Glutamatergic neuron (in vitro differentiated cells): ENCODE measurements around the gene TRAF1. TPM values are rescaled to one million over a fixed set of nuclear protein-coding genes. Genes with fewer than 3 reads are reported as not detected.

Experiments used
- DNase-seq: peaks from one replicate; pipeline ENCODE4 v3.0.0; 2022
- H3K27ac Mint-ChIP-seq: one replicate; pipeline ENCODE4 v1.8.0; 2020; ENCODE audit warnings: mild to moderate bottlenecking, mixed read lengths, inconsistent platforms; ENCODE audit not compliant: unreplicated experiment
- H3K27me3 Mint-ChIP-seq: one replicate; pipeline ENCODE4 v1.8.0; 2020; ENCODE audit warnings: mild to moderate bottlenecking, moderate library complexity, mixed read lengths, inconsistent platforms; ENCODE audit not compliant: unreplicated experiment
- H3K36me3 Mint-ChIP-seq: one replicate; pipeline ENCODE4 v1.8.0; 2020; ENCODE audit warnings: mild to moderate bottlenecking, mixed read lengths, inconsistent platforms; ENCODE audit not compliant: unreplicated experiment
- H3K4me1 Mint-ChIP-seq: one replicate; pipeline ENCODE4 v1.8.0; 2020; ENCODE audit warnings: mild to moderate bottlenecking, low read depth, mixed read lengths, inconsistent platforms; ENCODE audit not compliant: unreplicated experiment
- H3K4me3 Mint-ChIP-seq: one replicate; pipeline ENCODE4 v1.8.0; 2020; ENCODE audit warnings: mild to moderate bottlenecking, mixed read lengths, inconsistent platforms; ENCODE audit not compliant: unreplicated experiment
- H3K9me3 Mint-ChIP-seq: one replicate; pipeline ENCODE4 v1.8.0; 2020; ENCODE audit warnings: mild to moderate bottlenecking, moderate library complexity, mixed read lengths, inconsistent platforms; ENCODE audit not compliant: unreplicated experiment
- total RNA-seq: library from RNA; stranded (reverse); fragmentation: NEBNext Ultra II Directional; extraction: Animal tissue kit (Norgen Biotek cat#: 25700); gene quantifications from one replicate; pipeline ENCODE4 v1.2.1, GENCODE V29; 2021; ENCODE audit not compliant: unreplicated experiment
- TF ChIP-seq, protein P1 (sequence below): fragments of 200-600 bp; sonication (generic); IDR thresholded peaks from one replicate; pipeline ENCODE4 v1.5.0; 2021; ENCODE audit not compliant: partially characterized antibody, unreplicated experiment

Gene TRAF1
- total RNA-seq, 1 donor from 2014 or later, result 1.6 TPM

DNA sequence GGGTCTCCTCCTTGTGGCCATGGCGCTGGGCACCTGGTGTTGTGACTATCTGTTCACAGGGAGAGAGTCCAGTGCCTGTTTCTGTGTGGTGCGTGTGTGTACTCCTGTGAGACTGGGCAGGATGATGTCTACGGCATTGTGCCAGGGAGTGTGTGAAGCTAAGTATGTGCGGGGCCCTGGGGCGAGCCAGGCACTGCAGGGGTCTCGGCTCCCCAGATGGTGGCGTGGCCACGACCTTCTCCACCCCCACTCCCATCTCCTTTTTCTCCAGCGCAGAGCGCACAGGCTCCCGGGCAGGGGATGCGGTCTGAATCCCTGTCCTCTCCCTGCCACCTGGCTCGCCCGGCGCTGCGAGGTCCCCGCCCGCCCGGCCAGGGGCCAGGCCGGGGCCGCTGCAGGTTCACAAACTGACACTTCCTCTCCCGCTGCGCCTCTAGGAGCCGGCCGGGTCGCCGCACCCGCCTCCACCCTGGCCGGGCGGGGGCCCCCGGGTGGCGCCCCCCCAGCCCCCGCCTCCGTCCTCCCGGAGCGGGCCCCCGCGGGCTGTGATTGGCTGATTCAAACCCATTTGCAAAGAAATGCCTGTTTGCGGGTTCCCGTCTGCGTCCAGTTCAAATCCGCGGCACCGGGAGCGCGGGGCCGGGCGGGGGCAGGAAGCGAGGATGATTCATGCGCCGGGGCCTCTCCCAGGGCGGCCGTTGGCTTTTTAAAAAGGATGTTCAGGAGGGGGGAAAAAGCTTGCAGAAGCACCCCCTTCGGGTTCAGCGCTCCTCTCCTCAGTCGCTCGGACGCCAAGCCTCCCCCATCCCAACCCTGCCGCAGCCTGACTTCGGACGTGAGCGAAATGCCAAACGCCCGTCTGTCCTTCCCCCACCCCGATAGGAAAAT, 50.4 kb downstream of the TRAF1 start:
- Mint-ChIP-seq H3K4me1 (peaks cover 11% of the 10 kb centered on the region), H3K27me3 (peaks cover 8% of the 10 kb centered on the region), H3K36me3 (no peaks in the 10 kb centered on the region), H3K4me3 (peak overlapping the region; percentile 79), H3K27ac (peak overlapping the region; percentile 16), H3K9me3 (peaks cover 12% of the 10 kb centered on the region)
- DNase-seq, result peak; percentile 64
- TF ChIP-seq, protein P1, sequence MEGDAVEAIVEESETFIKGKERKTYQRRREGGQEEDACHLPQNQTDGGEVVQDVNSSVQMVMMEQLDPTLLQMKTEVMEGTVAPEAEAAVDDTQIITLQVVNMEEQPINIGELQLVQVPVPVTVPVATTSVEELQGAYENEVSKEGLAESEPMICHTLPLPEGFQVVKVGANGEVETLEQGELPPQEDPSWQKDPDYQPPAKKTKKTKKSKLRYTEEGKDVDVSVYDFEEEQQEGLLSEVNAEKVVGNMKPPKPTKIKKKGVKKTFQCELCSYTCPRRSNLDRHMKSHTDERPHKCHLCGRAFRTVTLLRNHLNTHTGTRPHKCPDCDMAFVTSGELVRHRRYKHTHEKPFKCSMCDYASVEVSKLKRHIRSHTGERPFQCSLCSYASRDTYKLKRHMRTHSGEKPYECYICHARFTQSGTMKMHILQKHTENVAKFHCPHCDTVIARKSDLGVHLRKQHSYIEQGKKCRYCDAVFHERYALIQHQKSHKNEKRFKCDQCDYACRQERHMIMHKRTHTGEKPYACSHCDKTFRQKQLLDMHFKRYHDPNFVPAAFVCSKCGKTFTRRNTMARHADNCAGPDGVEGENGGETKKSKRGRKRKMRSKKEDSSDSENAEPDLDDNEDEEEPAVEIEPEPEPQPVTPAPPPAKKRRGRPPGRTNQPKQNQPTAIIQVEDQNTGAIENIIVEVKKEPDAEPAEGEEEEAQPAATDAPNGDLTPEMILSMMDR, result no peak

DNA sequence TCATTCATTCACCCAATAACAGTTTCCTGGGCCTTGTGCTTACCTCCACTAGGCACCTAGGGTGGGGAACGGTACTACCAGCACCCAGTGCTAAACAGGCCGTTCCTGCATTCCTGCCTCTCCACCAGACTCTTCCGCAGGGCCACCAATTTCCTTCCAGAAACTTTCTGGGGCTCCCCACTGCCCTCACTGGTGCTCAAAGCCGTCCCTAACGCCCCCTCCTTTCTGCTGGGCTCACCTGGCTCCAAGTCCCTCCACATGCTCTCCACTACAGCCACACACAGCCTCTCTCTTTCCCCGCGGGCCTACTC, 51.0 kb downstream of the TRAF1 start:
- peaks cover 8% of the 10 kb centered on the region for H3K27me3 Mint-ChIP-seq
- no peaks in the 10 kb centered on the region for H3K36me3 Mint-ChIP-seq
- H3K4me3 Mint-ChIP-seq, result peak overlapping the region; percentile 79
- peak overlapping the region; percentile 16 for H3K27ac Mint-ChIP-seq
- peaks cover 10% of the 10 kb centered on the region for H3K9me3 Mint-ChIP-seq
- TF ChIP-seq, protein P1, result no peak
- DNase-seq, result no peak
- H3K4me1 Mint-ChIP-seq, result peaks cover 11% of the 10 kb centered on the region

DNA sequence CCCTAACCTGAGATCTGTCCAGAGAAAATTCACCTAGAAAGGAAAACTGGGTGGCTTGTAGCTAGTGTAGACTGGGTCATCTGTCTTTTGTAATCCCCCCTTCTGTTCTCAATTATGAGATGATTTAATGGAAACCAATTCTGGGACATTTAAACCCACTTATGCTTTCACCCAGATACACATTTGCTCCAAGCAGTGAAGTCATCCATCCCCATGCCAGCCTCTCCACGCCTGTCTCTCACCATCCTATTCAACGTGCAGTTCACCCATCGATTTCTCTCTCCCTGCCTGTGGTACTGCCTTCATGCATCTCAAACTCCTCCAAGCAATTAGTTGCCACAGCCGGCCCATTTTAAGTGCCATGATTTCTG, 51.4 kb downstream of the TRAF1 start:
- H3K4me1 Mint-ChIP-seq, result peaks cover 11% of the 10 kb centered on the region
- peak overlapping the region; percentile 4 for H3K4me3 Mint-ChIP-seq
- no peaks in the 10 kb centered on the region for H3K36me3 Mint-ChIP-seq
- no peak for DNase-seq
- peaks cover 8% of the 10 kb centered on the region for H3K27me3 Mint-ChIP-seq
- H3K27ac Mint-ChIP-seq, result no peak overlapping the region
- peaks cover 10% of the 10 kb centered on the region for H3K9me3 Mint-ChIP-seq
- TF ChIP-seq, protein P1, result no peak

DNA sequence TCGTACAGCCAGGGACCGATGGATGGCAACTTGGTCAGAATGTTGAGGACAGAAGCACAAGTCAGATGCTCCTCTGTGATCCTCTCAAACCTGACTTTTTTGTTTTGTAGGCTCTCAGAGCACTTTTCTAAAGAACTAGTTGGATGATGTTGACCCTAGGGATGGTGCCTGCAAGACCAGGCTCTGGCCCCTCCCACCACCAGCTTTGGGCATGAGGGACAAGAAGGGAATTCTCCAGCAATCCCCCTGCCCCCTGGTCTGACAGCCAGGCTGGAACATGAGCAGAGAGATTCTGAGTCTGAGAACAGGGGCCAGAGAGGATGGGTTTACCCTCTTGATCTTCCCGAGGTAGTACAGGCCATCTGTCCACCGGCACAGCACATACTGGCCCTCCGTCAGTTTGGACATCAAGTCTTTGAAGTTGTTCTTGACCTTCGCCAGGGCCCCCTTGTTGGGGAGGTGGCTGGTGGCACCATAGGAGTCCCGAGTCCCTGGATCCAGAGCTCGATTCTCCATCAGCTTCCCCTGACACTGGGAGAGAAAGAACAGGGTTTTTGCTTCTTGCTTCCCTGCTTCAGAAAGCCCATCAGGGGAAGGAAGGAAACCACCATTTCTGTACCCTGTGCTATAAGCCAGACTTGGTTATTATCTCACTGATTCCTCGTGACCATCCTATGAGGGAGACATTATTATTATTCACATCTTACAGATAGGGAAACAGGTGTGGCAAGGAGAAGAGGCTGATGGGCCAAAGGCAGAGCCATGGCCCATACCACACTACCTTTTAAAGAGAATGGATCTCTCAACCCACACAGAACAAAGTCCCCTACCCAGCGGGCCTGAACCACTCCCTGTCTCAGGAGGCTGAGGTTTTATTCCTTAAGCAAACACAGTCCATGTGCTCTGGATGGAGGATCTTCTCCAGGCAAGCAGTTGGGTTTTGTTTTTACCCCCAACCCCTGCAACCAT, 52.1 kb downstream of the TRAF1 start:
- H3K9me3 Mint-ChIP-seq, result peaks cover 10% of the 10 kb centered on the region
- DNase-seq, result no peak
- no peak overlapping the region for H3K4me3 Mint-ChIP-seq
- TF ChIP-seq, protein P1, result no peak
- no peak overlapping the region for H3K27ac Mint-ChIP-seq
- peaks cover 8% of the 10 kb centered on the region for H3K27me3 Mint-ChIP-seq
- no peaks in the 10 kb centered on the region for H3K36me3 Mint-ChIP-seq
- H3K4me1 Mint-ChIP-seq, result peaks cover 11% of the 10 kb centered on the region
